T-helper 9 cell (primary cell): ENCODE results near the gene CNN2.
A peak's percentile ranks its signal among the peaks of the same experiment; 100 is the strongest.

Experiments
- DNase-seq: peaks from one replicate; pipeline ENCODE4 v3.0.0-alpha.2; 2020

Gene CNN2

DNA sequence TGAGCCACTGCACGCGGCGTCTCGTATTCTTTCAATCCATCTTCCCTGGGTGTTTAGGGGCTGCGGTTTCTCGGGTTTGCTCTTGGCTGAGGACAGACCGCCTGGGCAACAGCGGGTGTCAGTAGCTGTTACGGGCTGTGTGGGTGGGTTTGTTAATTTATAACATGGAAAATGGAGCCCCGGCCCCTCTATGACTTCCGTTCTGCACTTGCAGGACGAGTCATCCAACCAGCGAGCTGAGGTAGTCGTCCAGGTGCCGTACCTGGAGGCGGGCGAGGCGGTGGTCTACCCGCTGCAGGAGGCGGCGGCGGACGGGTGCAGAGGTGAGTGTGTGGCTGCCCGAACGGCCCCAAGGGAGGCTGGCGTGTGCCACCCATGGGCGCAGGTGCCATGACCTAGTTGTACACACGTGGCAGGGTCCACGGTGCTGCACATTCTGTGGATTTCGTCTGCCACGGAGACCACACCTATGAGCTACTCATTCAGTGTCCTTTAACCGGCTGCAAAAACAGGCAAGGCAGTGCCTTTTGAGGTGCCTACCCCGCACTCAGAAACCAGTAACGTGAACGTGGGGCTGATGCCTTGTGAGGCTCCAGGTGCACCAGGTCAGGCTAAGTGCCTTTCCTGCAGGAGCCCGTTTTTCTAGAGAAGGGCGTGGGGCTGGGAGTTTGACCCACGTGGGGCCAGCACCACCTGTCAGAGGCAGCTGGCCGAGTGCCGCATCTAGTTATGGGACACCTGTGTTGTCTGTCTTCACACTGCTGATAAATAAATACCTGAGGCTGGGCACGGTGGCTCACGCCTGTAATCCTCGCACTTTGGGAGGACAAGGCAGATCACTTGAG is 57.8 kb downstream of the CNN2 start:
- no peak for DNase-seq

GRCh38 chr19:1085053-1085658 is 58.7 kb downstream of the CNN2 start:
- no peak for DNase-seq

DNA sequence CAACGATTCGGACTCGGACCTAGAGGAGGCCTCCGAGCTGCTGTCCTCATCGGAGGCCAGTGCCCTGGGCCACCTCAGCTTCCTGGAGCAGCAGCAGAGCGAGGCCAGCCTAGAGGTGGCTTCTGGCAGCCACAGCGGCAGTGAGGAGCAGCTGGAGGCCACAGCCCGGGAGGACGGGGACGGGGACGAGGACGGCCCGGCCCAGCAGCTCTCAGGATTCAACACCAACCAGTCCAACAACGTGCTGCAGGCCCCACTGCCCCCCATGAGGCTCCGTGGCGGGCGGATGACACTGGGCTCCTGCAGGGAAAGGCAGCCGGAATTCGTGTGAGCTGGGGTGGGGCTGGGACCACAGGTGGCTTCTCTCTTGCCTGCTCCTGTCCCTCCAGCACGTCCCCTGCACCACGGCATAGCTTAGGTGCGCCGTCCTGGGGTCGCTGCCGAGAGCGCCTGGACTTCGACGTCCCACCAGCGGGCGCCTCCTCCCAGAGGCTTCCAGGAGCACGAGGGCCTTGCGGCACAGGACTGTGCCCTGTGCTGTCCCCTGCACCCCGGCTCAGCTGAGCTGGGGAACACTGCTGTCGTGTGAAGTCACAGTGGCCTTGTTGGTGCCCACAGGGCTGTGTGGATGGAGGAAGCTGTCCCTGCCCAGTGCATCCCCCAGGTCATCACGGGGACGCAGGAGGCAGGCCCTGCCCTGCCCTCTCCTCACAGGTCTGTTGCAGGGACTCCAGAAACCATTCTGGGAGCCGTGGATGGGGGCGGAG is 59.5 kb downstream of the CNN2 start:
- DNase-seq = no peak

DNA sequence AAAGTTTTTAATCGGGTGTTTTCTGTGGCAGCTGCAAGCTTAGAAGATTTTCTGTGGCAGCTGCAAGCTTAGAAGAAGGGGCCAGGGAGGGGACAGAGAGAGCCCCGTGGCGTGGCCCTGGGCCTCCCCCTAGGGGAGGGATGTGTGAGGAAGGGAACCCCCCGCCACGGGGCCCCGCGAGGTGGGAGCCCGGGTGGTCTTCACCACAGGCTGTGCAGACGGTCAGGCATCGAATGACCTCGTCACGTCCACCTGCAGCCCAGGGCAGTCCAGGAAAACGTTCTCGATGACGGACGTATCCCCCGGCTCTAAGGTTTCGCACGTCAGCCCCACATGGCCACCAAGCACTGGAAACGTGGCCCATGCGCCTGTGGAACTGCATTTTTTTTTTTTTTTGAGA is 60.2 kb downstream of the CNN2 start:
- no peak for DNase-seq

- DNase-seq = peak; percentile 52
Measured at GRCh38 chr19:1087813-1088415, 61.5 kb downstream of the CNN2 start.

GRCh38 chr19:1088416-1089010 is 62.1 kb downstream of the CNN2 start:
- no peak for DNase-seq
